WTC11 (cell line): ENCODE data around the gene FHIT.

Experiments
- ATF1 ChIP-seq: sonication (generic); formaldehyde crosslinking; IDR thresholded peaks from 2 replicates; pipeline ENCODE4 v1.8.1; 2023; ENCODE audit warnings: mild to moderate bottlenecking, moderate library complexity, missing genetic modification reagents
- CREB1 ChIP-seq: sonication (generic); formaldehyde crosslinking; IDR thresholded peaks from 2 replicates; pipeline ENCODE4 v1.8.0; 2023; ENCODE audit warnings: mild to moderate bottlenecking, missing genetic modification reagents
- TF ChIP-seq, protein P1 (sequence below): fragments of 200-600 bp; IDR thresholded peaks from 2 replicates; pipeline ENCODE4 v1.8.0; 2022; ENCODE audit warnings: antibody characterized with exemption
- TF ChIP-seq, protein P2 (sequence below): sonication (generic); formaldehyde crosslinking; IDR thresholded peaks from 2 replicates; pipeline ENCODE4 v1.8.1; 2023; ENCODE audit warnings: mild to moderate bottlenecking, missing genetic modification reagents, moderate library complexity
- TF ChIP-seq, protein P3 (sequence below): sonication (generic); formaldehyde crosslinking; IDR thresholded peaks from 2 replicates; pipeline ENCODE4 v1.8.0; 2022; ENCODE audit warnings: mild to moderate bottlenecking, missing genetic modification reagents
- TF ChIP-seq, protein P4 (sequence below): sonication (generic); formaldehyde crosslinking; IDR thresholded peaks from 2 replicates; pipeline ENCODE4 v1.8.0; 2022; ENCODE audit warnings: mild to moderate bottlenecking, missing genetic modification reagents
- TF ChIP-seq, protein P5 (sequence below): fragments of 250-450 bp; sonication (Bioruptor Pico); IDR thresholded peaks from 2 replicates; pipeline ENCODE4 v2.1.2; 2022; ENCODE audit warnings: mild to moderate bottlenecking, moderate library complexity
- TF ChIP-seq, protein P6 (sequence below): sonication (generic); formaldehyde crosslinking; IDR thresholded peaks from 2 replicates; pipeline ENCODE4 v1.8.1; 2023; ENCODE audit warnings: mild to moderate bottlenecking, missing genetic modification reagents
- TF ChIP-seq, protein P7 (sequence below): sonication (generic); formaldehyde crosslinking; IDR thresholded peaks from 2 replicates; pipeline ENCODE4 v1.8.0; 2022; ENCODE audit warnings: mild to moderate bottlenecking, missing genetic modification reagents
- TF ChIP-seq, protein P8 (sequence below): sonication (generic); formaldehyde crosslinking; conservative IDR thresholded peaks from 2 replicates; pipeline ENCODE4 v1.8.1; 2023; ENCODE audit warnings: mild to moderate bottlenecking, low read depth, missing genetic modification reagents, moderate library complexity
- TF ChIP-seq, protein P9 (sequence below): sonication (generic); formaldehyde crosslinking; IDR thresholded peaks from 2 replicates; pipeline ENCODE4 v1.8.1; 2023; ENCODE audit warnings: mild to moderate bottlenecking, missing genetic modification reagents
- TF ChIP-seq, protein P10 (sequence below): sonication (generic); formaldehyde crosslinking; IDR thresholded peaks from 2 replicates; pipeline ENCODE4 v1.8.0; 2022; ENCODE audit warnings: mild to moderate bottlenecking, missing genetic modification reagents

DNA sequence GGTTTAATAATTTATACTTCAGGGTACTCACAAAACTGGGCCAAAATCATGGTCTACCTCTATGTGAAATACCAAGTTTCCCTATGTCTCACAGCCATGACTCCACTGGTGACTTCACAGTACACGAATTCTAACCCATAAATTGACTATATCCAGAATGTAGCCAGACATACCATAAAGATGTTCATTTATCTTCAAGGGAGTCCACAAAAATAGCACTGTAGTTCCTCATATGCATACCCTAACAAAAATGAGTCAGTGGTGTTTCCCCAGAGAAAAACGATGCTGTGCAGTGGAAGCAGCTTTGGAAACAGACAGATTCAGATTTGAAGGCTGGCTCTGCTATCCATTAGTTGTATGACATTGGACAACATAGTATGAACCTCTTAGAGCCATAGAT, 438.8 kb downstream of the FHIT start:
- TF ChIP-seq, protein P1, sequence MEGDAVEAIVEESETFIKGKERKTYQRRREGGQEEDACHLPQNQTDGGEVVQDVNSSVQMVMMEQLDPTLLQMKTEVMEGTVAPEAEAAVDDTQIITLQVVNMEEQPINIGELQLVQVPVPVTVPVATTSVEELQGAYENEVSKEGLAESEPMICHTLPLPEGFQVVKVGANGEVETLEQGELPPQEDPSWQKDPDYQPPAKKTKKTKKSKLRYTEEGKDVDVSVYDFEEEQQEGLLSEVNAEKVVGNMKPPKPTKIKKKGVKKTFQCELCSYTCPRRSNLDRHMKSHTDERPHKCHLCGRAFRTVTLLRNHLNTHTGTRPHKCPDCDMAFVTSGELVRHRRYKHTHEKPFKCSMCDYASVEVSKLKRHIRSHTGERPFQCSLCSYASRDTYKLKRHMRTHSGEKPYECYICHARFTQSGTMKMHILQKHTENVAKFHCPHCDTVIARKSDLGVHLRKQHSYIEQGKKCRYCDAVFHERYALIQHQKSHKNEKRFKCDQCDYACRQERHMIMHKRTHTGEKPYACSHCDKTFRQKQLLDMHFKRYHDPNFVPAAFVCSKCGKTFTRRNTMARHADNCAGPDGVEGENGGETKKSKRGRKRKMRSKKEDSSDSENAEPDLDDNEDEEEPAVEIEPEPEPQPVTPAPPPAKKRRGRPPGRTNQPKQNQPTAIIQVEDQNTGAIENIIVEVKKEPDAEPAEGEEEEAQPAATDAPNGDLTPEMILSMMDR, result no peak
- TF ChIP-seq, protein P2, sequence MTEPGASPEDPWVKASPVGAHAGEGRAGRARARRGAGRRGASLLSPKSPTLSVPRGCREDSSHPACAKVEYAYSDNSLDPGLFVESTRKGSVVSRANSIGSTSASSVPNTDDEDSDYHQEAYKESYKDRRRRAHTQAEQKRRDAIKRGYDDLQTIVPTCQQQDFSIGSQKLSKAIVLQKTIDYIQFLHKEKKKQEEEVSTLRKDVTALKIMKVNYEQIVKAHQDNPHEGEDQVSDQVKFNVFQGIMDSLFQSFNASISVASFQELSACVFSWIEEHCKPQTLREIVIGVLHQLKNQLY (CRISPR knock-in tag), result no peak
- TF ChIP-seq, protein P3, sequence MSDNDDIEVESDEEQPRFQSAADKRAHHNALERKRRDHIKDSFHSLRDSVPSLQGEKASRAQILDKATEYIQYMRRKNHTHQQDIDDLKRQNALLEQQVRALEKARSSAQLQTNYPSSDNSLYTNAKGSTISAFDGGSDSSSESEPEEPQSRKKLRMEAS (CRISPR knock-in tag), result no peak
- no peak for TF ChIP-seq ATF1 (CRISPR knock-in tag)
- TF ChIP-seq, protein P4, sequence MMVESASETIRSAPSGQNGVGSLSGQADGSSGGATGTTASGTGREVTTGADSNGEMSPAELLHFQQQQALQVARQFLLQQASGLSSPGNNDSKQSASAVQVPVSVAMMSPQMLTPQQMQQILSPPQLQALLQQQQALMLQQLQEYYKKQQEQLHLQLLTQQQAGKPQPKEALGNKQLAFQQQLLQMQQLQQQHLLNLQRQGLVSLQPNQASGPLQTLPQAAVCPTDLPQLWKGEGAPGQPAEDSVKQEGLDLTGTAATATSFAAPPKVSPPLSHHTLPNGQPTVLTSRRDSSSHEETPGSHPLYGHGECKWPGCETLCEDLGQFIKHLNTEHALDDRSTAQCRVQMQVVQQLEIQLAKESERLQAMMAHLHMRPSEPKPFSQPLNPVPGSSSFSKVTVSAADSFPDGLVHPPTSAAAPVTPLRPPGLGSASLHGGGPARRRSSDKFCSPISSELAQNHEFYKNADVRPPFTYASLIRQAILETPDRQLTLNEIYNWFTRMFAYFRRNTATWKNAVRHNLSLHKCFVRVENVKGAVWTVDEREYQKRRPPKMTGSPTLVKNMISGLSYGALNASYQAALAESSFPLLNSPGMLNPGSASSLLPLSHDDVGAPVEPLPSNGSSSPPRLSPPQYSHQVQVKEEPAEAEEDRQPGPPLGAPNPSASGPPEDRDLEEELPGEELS, result no peak
- TF ChIP-seq, protein P5, sequence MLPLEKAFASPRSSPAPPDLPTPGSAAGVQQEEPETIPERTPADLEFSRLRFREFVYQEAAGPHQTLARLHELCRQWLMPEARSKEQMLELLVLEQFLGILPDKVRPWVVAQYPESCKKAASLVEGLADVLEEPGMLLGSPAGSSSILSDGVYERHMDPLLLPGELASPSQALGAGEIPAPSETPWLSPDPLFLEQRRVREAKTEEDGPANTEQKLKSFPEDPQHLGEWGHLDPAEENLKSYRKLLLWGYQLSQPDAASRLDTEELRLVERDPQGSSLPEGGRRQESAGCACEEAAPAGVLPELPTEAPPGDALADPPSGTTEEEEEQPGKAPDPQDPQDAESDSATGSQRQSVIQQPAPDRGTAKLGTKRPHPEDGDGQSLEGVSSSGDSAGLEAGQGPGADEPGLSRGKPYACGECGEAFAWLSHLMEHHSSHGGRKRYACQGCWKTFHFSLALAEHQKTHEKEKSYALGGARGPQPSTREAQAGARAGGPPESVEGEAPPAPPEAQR (CRISPR knock-in tag), result no peak
- TF ChIP-seq, protein P6, sequence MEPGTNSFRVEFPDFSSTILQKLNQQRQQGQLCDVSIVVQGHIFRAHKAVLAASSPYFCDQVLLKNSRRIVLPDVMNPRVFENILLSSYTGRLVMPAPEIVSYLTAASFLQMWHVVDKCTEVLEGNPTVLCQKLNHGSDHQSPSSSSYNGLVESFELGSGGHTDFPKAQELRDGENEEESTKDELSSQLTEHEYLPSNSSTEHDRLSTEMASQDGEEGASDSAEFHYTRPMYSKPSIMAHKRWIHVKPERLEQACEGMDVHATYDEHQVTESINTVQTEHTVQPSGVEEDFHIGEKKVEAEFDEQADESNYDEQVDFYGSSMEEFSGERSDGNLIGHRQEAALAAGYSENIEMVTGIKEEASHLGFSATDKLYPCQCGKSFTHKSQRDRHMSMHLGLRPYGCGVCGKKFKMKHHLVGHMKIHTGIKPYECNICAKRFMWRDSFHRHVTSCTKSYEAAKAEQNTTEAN, result no peak
- TF ChIP-seq, protein P7, sequence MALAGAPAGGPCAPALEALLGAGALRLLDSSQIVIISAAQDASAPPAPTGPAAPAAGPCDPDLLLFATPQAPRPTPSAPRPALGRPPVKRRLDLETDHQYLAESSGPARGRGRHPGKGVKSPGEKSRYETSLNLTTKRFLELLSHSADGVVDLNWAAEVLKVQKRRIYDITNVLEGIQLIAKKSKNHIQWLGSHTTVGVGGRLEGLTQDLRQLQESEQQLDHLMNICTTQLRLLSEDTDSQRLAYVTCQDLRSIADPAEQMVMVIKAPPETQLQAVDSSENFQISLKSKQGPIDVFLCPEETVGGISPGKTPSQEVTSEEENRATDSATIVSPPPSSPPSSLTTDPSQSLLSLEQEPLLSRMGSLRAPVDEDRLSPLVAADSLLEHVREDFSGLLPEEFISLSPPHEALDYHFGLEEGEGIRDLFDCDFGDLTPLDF (CRISPR knock-in tag), result no peak
- TF ChIP-seq, protein P8, sequence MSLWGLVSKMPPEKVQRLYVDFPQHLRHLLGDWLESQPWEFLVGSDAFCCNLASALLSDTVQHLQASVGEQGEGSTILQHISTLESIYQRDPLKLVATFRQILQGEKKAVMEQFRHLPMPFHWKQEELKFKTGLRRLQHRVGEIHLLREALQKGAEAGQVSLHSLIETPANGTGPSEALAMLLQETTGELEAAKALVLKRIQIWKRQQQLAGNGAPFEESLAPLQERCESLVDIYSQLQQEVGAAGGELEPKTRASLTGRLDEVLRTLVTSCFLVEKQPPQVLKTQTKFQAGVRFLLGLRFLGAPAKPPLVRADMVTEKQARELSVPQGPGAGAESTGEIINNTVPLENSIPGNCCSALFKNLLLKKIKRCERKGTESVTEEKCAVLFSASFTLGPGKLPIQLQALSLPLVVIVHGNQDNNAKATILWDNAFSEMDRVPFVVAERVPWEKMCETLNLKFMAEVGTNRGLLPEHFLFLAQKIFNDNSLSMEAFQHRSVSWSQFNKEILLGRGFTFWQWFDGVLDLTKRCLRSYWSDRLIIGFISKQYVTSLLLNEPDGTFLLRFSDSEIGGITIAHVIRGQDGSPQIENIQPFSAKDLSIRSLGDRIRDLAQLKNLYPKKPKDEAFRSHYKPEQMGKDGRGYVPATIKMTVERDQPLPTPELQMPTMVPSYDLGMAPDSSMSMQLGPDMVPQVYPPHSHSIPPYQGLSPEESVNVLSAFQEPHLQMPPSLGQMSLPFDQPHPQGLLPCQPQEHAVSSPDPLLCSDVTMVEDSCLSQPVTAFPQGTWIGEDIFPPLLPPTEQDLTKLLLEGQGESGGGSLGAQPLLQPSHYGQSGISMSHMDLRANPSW (CRISPR knock-in tag), result no peak
- TF ChIP-seq, protein P9, sequence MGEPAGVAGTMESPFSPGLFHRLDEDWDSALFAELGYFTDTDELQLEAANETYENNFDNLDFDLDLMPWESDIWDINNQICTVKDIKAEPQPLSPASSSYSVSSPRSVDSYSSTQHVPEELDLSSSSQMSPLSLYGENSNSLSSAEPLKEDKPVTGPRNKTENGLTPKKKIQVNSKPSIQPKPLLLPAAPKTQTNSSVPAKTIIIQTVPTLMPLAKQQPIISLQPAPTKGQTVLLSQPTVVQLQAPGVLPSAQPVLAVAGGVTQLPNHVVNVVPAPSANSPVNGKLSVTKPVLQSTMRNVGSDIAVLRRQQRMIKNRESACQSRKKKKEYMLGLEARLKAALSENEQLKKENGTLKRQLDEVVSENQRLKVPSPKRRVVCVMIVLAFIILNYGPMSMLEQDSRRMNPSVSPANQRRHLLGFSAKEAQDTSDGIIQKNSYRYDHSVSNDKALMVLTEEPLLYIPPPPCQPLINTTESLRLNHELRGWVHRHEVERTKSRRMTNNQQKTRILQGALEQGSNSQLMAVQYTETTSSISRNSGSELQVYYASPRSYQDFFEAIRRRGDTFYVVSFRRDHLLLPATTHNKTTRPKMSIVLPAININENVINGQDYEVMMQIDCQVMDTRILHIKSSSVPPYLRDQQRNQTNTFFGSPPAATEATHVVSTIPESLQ (CRISPR knock-in tag), result no peak
- TF ChIP-seq, protein P10, sequence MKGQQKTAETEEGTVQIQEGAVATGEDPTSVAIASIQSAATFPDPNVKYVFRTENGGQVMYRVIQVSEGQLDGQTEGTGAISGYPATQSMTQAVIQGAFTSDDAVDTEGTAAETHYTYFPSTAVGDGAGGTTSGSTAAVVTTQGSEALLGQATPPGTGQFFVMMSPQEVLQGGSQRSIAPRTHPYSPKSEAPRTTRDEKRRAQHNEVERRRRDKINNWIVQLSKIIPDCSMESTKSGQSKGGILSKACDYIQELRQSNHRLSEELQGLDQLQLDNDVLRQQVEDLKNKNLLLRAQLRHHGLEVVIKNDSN (CRISPR knock-in tag), result no peak
- no peak for TF ChIP-seq CREB1 (CRISPR knock-in tag)
